ENCODE results near the gene VWF.
"Not testable (repeated sequence)": the region's sequence is repeated elsewhere in the genome, so short reads cannot be mapped to it uniquely, and the experiment has no call there.

GRCh38 chr12:6159166-6160011, 34.9 kb upstream of the VWF start:
- not testable (repeated sequence) for TF ChIP-seq CTCF, POLR2A (IDR thresholded peaks at IDR 0.05)
